ENCODE data around the gene NLRP3. TPM values are rescaled to one million over a fixed set of nuclear protein-coding genes. Genes with fewer than 3 reads are reported as not detected.

NLRP3 gene
- total RNA-seq, 2 donors from 2014 or later, result 1.0 to 1.3 TPM

- DNase-seq (ENCODE audit: low spot score), result no peak
- no peaks in the 10 kb centered on the region for H3K27me3 ChIP-seq
- no peaks in the 10 kb centered on the region for H3K36me3 ChIP-seq
- H3K4me1 ChIP-seq, result no peaks in the 10 kb centered on the region
- TF ChIP-seq CTCF (IDR thresholded peaks at IDR 0.05), result no peak
- H3K9me3 ChIP-seq, result no peaks in the 10 kb centered on the region
- H3K4me3 ChIP-seq, result no peak overlapping the region
- H3K27ac ChIP-seq, result no peak overlapping the region
Measured at GRCh38 chr1:247453245-247453644, 37.3 kb downstream of the NLRP3 start.

GRCh38 chr1:247453997-247454396 lies 38.0 kb downstream of the NLRP3 start:
- Histone ChIP-seq H3K27ac (no peak overlapping the region), H3K36me3 (no peaks in the 10 kb centered on the region), H3K27me3 (no peaks in the 10 kb centered on the region), H3K4me1 (no peaks in the 10 kb centered on the region), H3K9me3 (no peaks in the 10 kb centered on the region), H3K4me3 (no peak overlapping the region)
- TF ChIP-seq CTCF (IDR thresholded peaks at IDR 0.05), result no peak
- no peak for DNase-seq (ENCODE audit: low spot score)

- H3K27me3 ChIP-seq, result no peaks in the 10 kb centered on the region
- no peak for DNase-seq (ENCODE audit: low spot score)
Measured at GRCh38 chr1:247456021-247456420, 40.0 kb downstream of the NLRP3 start.

GRCh38 chr1:247456914-247457639 lies 41.1 kb downstream of the NLRP3 start:
- no peak for TF ChIP-seq CTCF (IDR thresholded peaks at IDR 0.05)
- no peaks in the 10 kb centered on the region for H3K27me3 ChIP-seq
- no peaks in the 10 kb centered on the region for H3K9me3 ChIP-seq
- H3K27ac ChIP-seq, result no peak overlapping the region
- H3K36me3 ChIP-seq, result no peaks in the 10 kb centered on the region
- H3K4me1 ChIP-seq, result no peaks in the 10 kb centered on the region
- H3K4me3 ChIP-seq, result no peak overlapping the region
- no peak for DNase-seq (ENCODE audit: low spot score)

More at GRCh38 chr1:247456021-247456420, 40.0 kb downstream of the NLRP3 start:
- no peak overlapping the region for H3K4me3 ChIP-seq
- H3K9me3 ChIP-seq, result no peaks in the 10 kb centered on the region
- H3K4me1 ChIP-seq, result no peaks in the 10 kb centered on the region
- TF ChIP-seq CTCF (IDR thresholded peaks at IDR 0.05), result no peak
- H3K27ac ChIP-seq, result no peak overlapping the region
- H3K36me3 ChIP-seq, result no peaks in the 10 kb centered on the region

GRCh38 chr1:247459507-247459906 lies 43.5 kb downstream of the NLRP3 start:
- H3K36me3 ChIP-seq, result no peaks in the 10 kb centered on the region
- TF ChIP-seq CTCF (IDR thresholded peaks at IDR 0.05), result no peak
- H3K4me1 ChIP-seq, result no peaks in the 10 kb centered on the region
- H3K27me3 ChIP-seq, result no peaks in the 10 kb centered on the region
- H3K4me3 ChIP-seq, result no peak overlapping the region
- no peak overlapping the region for H3K27ac ChIP-seq
- H3K9me3 ChIP-seq, result peaks cover 0 to 16% of the 10 kb centered on the region in 2 donors
- DNase-seq (ENCODE audit: low spot score), result no peak

- no peaks in the 10 kb centered on the region for H3K4me1 ChIP-seq
- TF ChIP-seq CTCF (IDR thresholded peaks at IDR 0.05), result no peak
- H3K27me3 ChIP-seq, result no peaks in the 10 kb centered on the region
- DNase-seq (ENCODE audit: low spot score), result no peak
- peaks cover 0 to 16% of the 10 kb centered on the region in 2 donors for H3K9me3 ChIP-seq
- H3K36me3 ChIP-seq, result no peaks in the 10 kb centered on the region
- H3K27ac ChIP-seq, result no peak overlapping the region
- no peak overlapping the region for H3K4me3 ChIP-seq
Measured at GRCh38 chr1:247465796-247466195, 49.8 kb downstream of the NLRP3 start.
